Measurements from ENCODE around the gene FAM241A. TPM values are rescaled to one million over a fixed set of nuclear protein-coding genes. Genes with fewer than 3 reads are reported as not detected.
A peak's percentile ranks its signal among the peaks of the same experiment; 100 is the strongest.

Gene FAM241A
- total and polyA plus RNA-seq, 2 donors (not counting 1 experiment from before 2014, with no cell fraction given) = 1.2 to 1.7 TPM

DNA sequence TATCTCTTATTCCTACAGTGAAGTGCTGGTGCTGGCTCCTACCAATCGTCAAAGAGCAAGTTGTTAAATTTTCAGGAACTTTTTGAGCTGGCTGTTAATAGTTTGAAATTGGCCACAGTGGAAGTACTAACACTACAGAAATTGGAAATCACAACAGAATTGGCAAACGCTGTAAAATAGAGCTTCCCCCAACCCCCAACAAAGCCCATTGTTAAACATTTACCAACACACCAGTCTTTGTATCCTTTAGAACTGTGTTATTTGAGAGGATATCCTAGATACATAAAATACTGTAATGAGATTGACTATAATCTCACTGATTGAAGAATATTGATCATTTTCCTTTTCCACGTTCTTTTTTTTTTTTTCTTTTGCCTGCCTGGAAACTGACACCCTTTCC lies 37.4 kb downstream of the FAM241A start:
- Histone ChIP-seq H2AFZ (ENCODE audit: low read length) (no peak overlapping the region), H3K9ac (ENCODE audit: insufficient read depth, low read length) (no peak overlapping the region), H3K4me3 (replicated peaks in 1 of 4; ENCODE audit: control extremely low read depth in 1 of 4, insufficient read depth in 1 of 4, low read depth in 3 of 4, low read length in 4 of 4) (no peak overlapping the region), H3K4me1 (ENCODE audit: control insufficient read depth, extremely low read depth, insufficient read depth, low read length) (no peaks in the 10 kb centered on the region), H3K9me3 (ENCODE audit: control insufficient read depth, insufficient read depth, low read depth, low read length) (no peaks in the 10 kb centered on the region), H3K27me3 (ENCODE audit: control insufficient read depth, insufficient read depth, low read length) (no peaks in the 10 kb centered on the region), H3K79me2 (ENCODE audit: control insufficient read depth, insufficient read depth, low read length) (no peaks in the 10 kb centered on the region), H3K27ac (ENCODE audit: insufficient read depth, low read length) (no peak overlapping the region), H3K4me2 (ENCODE audit: extremely low read depth, insufficient read depth, low read length) (no peak overlapping the region), H4K20me1 (ENCODE audit: control insufficient read depth, extremely low read depth, insufficient read depth, low read length) (no peaks in the 10 kb centered on the region), H3K36me3 (ENCODE audit: control insufficient read depth, insufficient read depth, low read length) (no peaks in the 10 kb centered on the region)
- no peak for TF ChIP-seq EZH2 (IDR thresholded peaks at IDR 0.05; ENCODE audit: low read length, missing control alignments)
- TF ChIP-seq, protein P1, sequence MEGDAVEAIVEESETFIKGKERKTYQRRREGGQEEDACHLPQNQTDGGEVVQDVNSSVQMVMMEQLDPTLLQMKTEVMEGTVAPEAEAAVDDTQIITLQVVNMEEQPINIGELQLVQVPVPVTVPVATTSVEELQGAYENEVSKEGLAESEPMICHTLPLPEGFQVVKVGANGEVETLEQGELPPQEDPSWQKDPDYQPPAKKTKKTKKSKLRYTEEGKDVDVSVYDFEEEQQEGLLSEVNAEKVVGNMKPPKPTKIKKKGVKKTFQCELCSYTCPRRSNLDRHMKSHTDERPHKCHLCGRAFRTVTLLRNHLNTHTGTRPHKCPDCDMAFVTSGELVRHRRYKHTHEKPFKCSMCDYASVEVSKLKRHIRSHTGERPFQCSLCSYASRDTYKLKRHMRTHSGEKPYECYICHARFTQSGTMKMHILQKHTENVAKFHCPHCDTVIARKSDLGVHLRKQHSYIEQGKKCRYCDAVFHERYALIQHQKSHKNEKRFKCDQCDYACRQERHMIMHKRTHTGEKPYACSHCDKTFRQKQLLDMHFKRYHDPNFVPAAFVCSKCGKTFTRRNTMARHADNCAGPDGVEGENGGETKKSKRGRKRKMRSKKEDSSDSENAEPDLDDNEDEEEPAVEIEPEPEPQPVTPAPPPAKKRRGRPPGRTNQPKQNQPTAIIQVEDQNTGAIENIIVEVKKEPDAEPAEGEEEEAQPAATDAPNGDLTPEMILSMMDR (conservative IDR thresholded peaks at IDR 0.05 in 1 of 2, IDR thresholded peaks at IDR 0.05 in 1 of 2; ENCODE audit: low read depth in 1 of 2, low read length in 2 of 2) = no peak
- DNase-seq (ENCODE audit: low read depth in 2 of 2) = no peak

DNA sequence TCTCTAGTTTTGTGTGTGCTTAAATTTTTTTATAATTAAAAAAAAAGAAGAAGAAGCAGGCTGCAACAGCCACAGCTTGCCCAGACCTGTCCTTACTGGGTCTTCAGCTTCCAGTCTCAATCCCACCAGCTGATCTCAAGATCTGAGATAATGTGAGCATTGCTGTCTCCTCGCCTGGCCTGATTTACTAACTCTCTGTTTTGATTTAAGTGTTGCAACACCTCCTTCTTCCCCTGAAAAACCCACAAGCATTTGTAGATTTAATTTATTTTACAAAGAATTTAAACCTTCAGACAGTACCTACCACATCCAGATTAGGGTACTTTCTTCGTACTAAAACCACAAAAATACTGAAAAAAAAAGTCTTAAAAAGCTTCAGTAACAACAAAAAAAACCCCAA lies 38.0 kb downstream of the FAM241A start:
- H3K9me3 ChIP-seq (ENCODE audit: control insufficient read depth, insufficient read depth, low read depth, low read length) = no peaks in the 10 kb centered on the region
- no peaks in the 10 kb centered on the region for H3K4me1 ChIP-seq (ENCODE audit: control insufficient read depth, extremely low read depth, insufficient read depth, low read length)
- no peak overlapping the region for H3K27ac ChIP-seq (ENCODE audit: insufficient read depth, low read length)
- no peaks in the 10 kb centered on the region for H4K20me1 ChIP-seq (ENCODE audit: control insufficient read depth, extremely low read depth, insufficient read depth, low read length)
- H3K79me2 ChIP-seq (ENCODE audit: control insufficient read depth, insufficient read depth, low read length) = no peaks in the 10 kb centered on the region
- peak; percentile 35 to 67 for DNase-seq (ENCODE audit: low read depth in 2 of 2)
- no peak overlapping the region for H3K4me3 ChIP-seq (replicated peaks in 1 of 4; ENCODE audit: control extremely low read depth in 1 of 4, insufficient read depth in 1 of 4, low read depth in 3 of 4, low read length in 4 of 4)
- TF ChIP-seq, protein P1 (conservative IDR thresholded peaks at IDR 0.05 in 1 of 2, IDR thresholded peaks at IDR 0.05 in 1 of 2; ENCODE audit: low read depth in 1 of 2, low read length in 2 of 2) = no peak
- no peak for TF ChIP-seq EZH2 (IDR thresholded peaks at IDR 0.05; ENCODE audit: low read length, missing control alignments)
- no peaks in the 10 kb centered on the region for H3K27me3 ChIP-seq (ENCODE audit: control insufficient read depth, insufficient read depth, low read length)
- no peaks in the 10 kb centered on the region for H3K36me3 ChIP-seq (ENCODE audit: control insufficient read depth, insufficient read depth, low read length)
- H3K4me2 ChIP-seq (ENCODE audit: extremely low read depth, insufficient read depth, low read length) = no peak overlapping the region
- H2AFZ ChIP-seq (ENCODE audit: low read length) = no peak overlapping the region
- no peak overlapping the region for H3K9ac ChIP-seq (ENCODE audit: insufficient read depth, low read length)

DNA sequence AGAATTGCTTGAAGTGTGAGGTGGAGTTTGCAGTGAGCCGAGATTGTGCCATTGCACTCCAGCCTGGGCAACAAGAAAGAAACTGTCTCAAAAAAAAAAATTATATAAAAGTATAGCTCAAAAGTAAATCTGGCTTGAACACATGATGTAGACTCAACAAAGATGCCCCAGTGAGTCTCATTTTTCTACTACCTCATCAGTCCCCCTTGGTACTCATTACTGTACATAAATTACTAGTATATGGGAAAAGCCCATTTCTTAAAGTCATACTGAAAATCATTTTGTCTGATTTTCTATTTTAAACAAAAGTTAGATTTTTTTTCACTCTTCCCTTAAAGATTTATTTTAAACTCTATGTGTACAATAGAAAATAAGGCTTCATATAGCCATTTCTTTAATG lies 39.2 kb downstream of the FAM241A start:
- Histone ChIP-seq H2AFZ (ENCODE audit: low read length) (no peak overlapping the region), H3K9ac (ENCODE audit: insufficient read depth, low read length) (no peak overlapping the region), H3K79me2 (ENCODE audit: control insufficient read depth, insufficient read depth, low read length) (no peaks in the 10 kb centered on the region), H3K4me1 (ENCODE audit: control insufficient read depth, extremely low read depth, insufficient read depth, low read length) (no peaks in the 10 kb centered on the region), H3K36me3 (ENCODE audit: control insufficient read depth, insufficient read depth, low read length) (no peaks in the 10 kb centered on the region), H3K9me3 (ENCODE audit: control insufficient read depth, insufficient read depth, low read depth, low read length) (no peaks in the 10 kb centered on the region), H3K4me2 (ENCODE audit: extremely low read depth, insufficient read depth, low read length) (no peak overlapping the region), H3K4me3 (replicated peaks in 1 of 4; ENCODE audit: control extremely low read depth in 1 of 4, insufficient read depth in 1 of 4, low read depth in 3 of 4, low read length in 4 of 4) (no peak overlapping the region), H3K27me3 (ENCODE audit: control insufficient read depth, insufficient read depth, low read length) (no peaks in the 10 kb centered on the region), H4K20me1 (ENCODE audit: control insufficient read depth, extremely low read depth, insufficient read depth, low read length) (no peaks in the 10 kb centered on the region), H3K27ac (ENCODE audit: insufficient read depth, low read length) (no peak overlapping the region)
- DNase-seq (ENCODE audit: low read depth in 2 of 2) = no peak
- TF ChIP-seq, protein P1 (conservative IDR thresholded peaks at IDR 0.05 in 1 of 2, IDR thresholded peaks at IDR 0.05 in 1 of 2; ENCODE audit: low read depth in 1 of 2, low read length in 2 of 2) = no peak
- no peak for TF ChIP-seq EZH2 (IDR thresholded peaks at IDR 0.05; ENCODE audit: low read length, missing control alignments)
